ENCODE data around the gene DGCR2. TPM values are rescaled to one million over a fixed set of nuclear protein-coding genes. Genes with fewer than 3 reads are reported as not detected.

DGCR2 gene
- total and polyA plus RNA-seq, 2 of the 8 experiments (the other 6 are each of a cell fraction or from before 2014, with no cell fraction given) = 42.3 to 62.2 TPM

DNA sequence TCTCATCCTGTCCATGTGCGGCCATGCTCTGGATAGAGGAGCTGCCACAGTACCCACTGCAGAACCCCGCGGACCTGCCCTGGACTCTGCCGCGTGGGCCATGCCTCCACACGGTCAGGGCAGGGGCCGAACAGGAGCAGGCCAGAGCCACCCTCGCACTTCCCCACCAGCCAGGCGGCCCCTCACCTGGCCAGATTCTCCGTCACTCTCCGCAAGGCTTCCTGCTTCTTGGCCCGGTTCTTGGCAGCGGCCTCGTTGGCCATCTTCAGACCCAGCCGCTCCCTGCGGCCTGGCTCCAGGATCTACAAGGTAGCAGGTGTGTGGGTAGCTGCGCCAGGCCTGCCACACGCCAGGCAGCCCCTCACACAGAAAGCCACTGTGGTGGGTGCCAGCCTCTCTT lies 12.7 kb upstream of the DGCR2 start:
- Histone ChIP-seq H2AFZ (ENCODE audit: low read length) (no peak overlapping the region), H3K27me3 (replicated peaks in 1 of 4; ENCODE audit: control insufficient read depth in 3 of 4, extremely low read depth in 1 of 4, insufficient read depth in 3 of 4, low read length in 3 of 4) (0 out of 7 replicates have a peak, but pooled peaks cover 0 to 2% (median 0%) of the 10 kb centered on the region in 4 experiments), H3K79me2 (ENCODE audit: control insufficient read depth in 1 of 2, insufficient read depth in 2 of 2, low read length in 2 of 2) (no peaks in the 10 kb centered on the region), H4K20me1 (replicated peaks in 1 of 2; ENCODE audit: control insufficient read depth in 1 of 2, insufficient read depth in 2 of 2, low read length in 2 of 2) (peaks cover 6% of the 10 kb centered on the region in 2 experiments), H3K27ac (ENCODE audit: low read depth, low read length) (no peak overlapping the region), H2BK12ac (ENCODE audit: low read depth, low read length) (no peak overlapping the region), H3K56ac (replicated peaks; ENCODE audit: insufficient read length, low read depth, low read length) (no peak overlapping the region), H3K14ac (ENCODE audit: insufficient read length) (no peak overlapping the region), H2BK120ac (replicated peaks; ENCODE audit: low read depth, low read length) (no peak overlapping the region), H4K91ac (replicated peaks; ENCODE audit: insufficient read length, low read length) (no peak overlapping the region), H3K23ac (ENCODE audit: insufficient read length) (no peak overlapping the region), H3K9me3 (ENCODE audit: insufficient read depth in 2 of 2, low read depth in 1 of 2, low read length in 1 of 2) (no peaks in the 10 kb centered on the region), H2AK5ac (ENCODE audit: low read depth, low read length) (no peak overlapping the region), H2BK15ac (ENCODE audit: low read length) (no peak overlapping the region), H3K4ac (replicated peaks; ENCODE audit: insufficient read length, low read depth, low read length) (no peak overlapping the region), H3K79me1 (ENCODE audit: low read depth, low read length) (no peaks in the 10 kb centered on the region), H3K4me2 (ENCODE audit: insufficient read depth in 1 of 2, low read depth in 2 of 2, low read length in 2 of 2) (no peak overlapping the region), H3K4me3 (ENCODE audit: extremely low read depth in 1 of 4, insufficient read depth in 2 of 4, low read depth in 3 of 4, low read length in 4 of 4) (no peak overlapping the region), H4K8ac (ENCODE audit: extremely low read depth, insufficient read depth, low read length) (peak overlapping the region; percentile 11; the same call in 1 of the 2 replicates), H3K4me1 (replicated peaks in 1 of 4; ENCODE audit: control insufficient read depth in 3 of 4, insufficient read depth in 4 of 4, low read length in 3 of 4) (no peaks in the 10 kb centered on the region), H3K9ac (replicated peaks in 1 of 4; ENCODE audit: extremely low read depth in 1 of 4, low read depth in 3 of 4, low read length in 3 of 4) (no peak overlapping the region), H3K18ac (ENCODE audit: extremely low read depth, low read length) (no peak overlapping the region), H2BK5ac (ENCODE audit: low read depth, low read length) (no peak overlapping the region), H2BK20ac (ENCODE audit: low read length) (no peak overlapping the region), H3K36me3 (ENCODE audit: control insufficient read depth in 2 of 4, insufficient read depth in 4 of 4, low read length in 3 of 4) (peaks cover 6 to 26% (median 17%) of the 10 kb centered on the region in 4 experiments; a peak in 6 of 8 replicates), H4K5ac (ENCODE audit: insufficient read length, low read depth, low read length) (no peak overlapping the region), H3K23me2 (ENCODE audit: low read depth, low read length) (no peaks in the 10 kb centered on the region)
- TF ChIP-seq RBBP5 (IDR thresholded peaks at IDR 0.05; ENCODE audit: borderline replicate concordance, low read depth, low read length) = no peak
- TF ChIP-seq FOSL1 (IDR thresholded peaks at IDR 0.05; ENCODE audit: insufficient read depth, low read depth, low read length) = no peak
- no peak for TF ChIP-seq GABPA (IDR thresholded peaks at IDR 0.05; ENCODE audit: borderline replicate concordance, insufficient read depth, low read length)
- no peak for TF ChIP-seq POU5F1 (IDR thresholded peaks at IDR 0.05; ENCODE audit: low read depth, low read length)
- no peak for TF ChIP-seq BCL11A (IDR thresholded peaks at IDR 0.05; ENCODE audit: low read depth in 2 of 2, low read length in 2 of 2)
- TF ChIP-seq KDM4A (IDR thresholded peaks at IDR 0.05; ENCODE audit: low read depth, low read length, severe bottlenecking) = no peak
- WGBS, 2 experiments (ENCODE audit: extremely low coverage in 1 of 2, insufficient coverage in 1 of 2, insufficient read length in 1 of 2, insufficient replicate concordance in 2 of 2, low coverage in 1 of 2, low lambda C conversion rate in 2 of 2, missing lambda C conversion rate in 1 of 2) = 85% methylated on average over 18 of the region's 18 CpGs; no CpG with 5 or more reads in 1 of the 2 experiments
- no peak for DNase-seq (ENCODE audit: low read depth in 1 of 2, low spot score in 2 of 2)
- POLR2A ChIA-PET (ENCODE audit: partially characterized antibody) = interaction anchor here (1.5 to 5.3 kb wide), 3 partner anchors 8 to 17 kb away, joined by 3 to 24 read pairs (median 15); partner anchors contain the start of genes DGCR2 and ESS2
- FAIRE-seq = no peak
- CTCF ChIA-PET (ENCODE audit: partially characterized antibody) = interaction anchor here (1.1 kb wide), 1 partner anchor 10 kb away, joined by 3 read pairs; the partner anchor contains the start of gene ESS2

Data from H1 (cell line).